Stimulated activated CD8-positive, alpha-beta memory T cell treated with anti-CD3 and anti-CD28 coated beads, Interleukin-7, amount 100 ng/mL, for 48 hours (primary cell): ENCODE measurements around the gene ZMYND8.

Experiments used
- DNase-seq, 2 donors: peaks; one replicate each; pipeline ENCODE4 v3.0.0-alpha.2; 2020; ENCODE audit warnings: low read depth in 1 of 2; ENCODE audit errors: extremely low read depth in 1 of 2

ZMYND8 gene

DNA sequence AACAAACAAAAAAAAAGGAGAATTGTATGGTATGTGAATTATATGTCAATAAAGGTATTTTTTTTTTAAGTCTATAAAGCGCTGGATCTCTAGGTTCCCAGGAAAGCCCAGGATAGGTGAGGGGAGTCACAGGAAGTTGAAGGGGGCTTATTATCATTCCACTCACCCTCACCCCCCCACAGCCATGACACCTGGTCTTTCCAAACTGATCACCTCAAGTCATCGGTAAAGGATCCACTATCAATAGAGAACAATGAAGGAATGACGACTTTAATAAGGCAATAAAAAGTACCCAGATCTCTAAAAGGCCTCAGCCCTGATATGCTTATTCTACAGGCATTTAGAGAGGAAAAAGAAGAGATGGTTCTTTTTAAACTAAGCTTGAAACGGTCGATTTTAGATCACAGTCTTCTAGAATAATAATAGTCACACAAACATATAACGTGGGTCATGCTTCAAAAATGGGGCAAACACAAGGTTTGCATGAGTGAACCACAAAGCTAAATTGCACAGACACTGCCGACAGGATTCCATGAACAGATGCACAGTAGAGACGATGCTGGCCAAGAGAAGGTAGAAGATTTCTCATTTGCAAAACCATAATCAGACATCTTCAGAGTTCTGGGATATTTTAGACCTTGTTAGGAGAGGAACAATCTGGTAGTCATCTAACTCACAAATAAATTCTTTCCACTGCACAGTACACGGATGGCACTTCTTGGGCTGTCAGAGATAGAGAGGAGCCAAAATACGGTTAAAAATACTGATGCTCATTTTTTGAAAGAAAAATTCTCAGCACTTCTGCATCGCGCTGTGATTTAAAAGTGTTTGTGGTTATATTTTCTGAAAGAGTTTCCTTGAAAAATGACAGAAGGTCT is 21.0 kb downstream of the ZMYND8 start:
- DNase-seq: no peak

DNA sequence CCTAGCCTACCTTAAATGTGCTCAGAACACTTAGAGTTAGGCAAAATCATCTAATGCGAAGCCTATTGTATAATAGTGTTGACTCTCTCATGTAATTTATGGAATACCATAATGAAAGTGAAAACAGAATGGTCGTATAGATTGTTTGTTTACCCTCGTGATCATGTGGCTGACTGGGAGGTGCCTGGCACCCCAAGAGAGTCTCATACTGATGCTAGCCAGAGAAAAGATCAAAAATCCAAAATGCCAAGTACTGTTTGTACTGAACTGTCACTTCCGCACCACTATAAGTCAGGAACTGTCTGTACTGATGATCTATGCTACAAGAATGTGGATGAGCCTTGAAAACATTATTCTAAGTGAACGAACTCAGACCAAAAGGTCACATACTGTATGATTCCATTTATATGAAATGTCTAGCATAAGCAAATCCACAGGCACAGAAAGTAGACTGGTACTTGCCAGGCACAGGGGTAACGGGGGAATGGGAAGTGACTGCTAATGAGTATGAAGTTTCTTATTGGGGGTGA is 22.4 kb downstream of the ZMYND8 start:
- no peak for DNase-seq

DNA sequence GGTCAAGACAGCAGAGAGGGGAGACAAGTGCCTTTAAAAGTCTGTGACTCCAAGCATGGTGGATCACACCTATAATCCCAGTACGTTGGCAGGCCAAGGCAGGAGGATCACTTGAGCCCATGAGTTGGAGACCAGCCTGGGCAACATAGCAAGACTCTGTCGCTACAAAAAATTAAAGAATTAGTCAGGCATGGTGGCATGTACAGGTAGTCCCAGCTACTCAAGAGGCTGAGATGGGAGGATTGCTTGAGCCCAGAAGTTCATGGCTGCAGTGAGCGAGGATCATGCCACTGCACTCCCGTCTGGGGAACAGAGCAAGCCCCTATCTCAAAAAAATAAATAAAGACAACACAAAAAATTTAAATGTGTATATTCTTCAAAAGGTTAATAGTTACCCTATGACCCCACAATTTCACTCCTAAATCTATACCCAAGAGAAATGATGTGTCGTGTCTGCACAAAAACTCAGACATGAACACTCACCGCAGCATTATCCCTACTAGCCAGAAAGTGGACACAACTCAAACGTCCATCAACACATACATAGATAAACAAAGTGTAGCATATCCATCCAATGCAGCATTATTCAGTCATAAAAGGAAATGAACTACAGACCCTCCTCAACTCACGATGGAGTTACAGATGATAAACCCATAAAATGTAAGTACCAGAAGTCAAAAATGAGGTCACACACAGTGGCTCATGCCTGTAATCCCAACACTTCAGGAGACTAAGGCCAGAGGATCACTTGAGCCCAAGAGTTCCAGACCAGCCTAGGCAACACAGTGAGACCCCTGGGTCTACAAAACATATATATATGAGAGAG is 23.9 kb downstream of the ZMYND8 start:
- no peak for DNase-seq

DNA sequence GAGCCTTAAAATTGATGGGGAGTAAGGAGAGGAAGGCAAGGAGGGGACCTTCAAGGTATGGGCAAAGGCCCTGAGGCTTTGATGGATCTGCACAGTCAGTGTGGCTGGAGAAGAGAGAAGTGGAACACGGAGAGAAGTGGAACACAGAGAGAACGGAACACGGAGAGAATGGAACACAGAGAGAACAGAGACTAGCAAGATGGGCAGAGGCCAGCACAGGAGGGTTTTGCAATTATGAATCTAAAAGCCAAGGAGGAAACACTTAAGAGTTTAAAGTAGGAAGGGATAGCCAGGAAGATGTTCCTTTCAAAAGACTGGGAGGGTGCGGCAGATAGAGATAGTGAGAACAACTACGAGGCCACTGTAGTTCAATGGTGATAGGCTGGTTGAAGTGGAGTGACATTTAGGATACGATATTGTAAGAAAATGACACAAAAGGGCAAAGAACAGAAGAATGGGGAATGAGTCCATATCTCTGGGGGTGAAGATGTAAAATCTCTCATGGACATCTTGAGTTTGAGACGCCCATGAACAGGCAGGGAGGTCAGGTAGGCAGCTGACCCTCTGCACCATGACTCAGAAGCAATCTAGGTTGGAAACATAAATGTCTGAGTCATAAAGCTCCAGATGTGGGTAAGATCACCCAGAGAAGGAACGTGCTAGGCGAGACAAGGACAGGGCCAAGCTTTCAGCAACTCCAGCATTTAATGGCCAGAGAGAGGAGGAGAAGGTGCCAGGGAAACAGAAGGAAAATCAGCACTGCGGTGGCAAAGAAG is 25.4 kb downstream of the ZMYND8 start:
- no peak for DNase-seq

DNA sequence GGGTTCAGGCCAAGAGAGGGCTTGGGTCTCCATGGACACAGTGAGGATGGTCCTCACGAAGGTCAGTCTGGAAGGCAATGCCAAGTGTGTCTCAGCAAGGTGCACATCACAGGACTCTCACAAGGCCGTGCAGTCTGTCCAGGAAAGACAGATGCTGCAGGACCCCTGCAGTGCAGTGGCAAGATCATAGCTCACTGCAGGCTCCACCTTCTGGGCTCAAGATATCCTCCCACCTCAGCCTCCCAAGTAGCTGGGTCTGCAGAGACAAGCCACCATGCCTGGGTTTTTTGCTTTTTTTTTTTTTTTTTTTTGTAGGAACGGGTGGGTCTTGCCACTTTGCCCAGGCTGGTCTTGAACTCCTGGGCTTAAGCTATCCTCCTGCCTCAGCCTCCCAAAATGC is 26.4 kb downstream of the ZMYND8 start:
- no peak for DNase-seq

DNA sequence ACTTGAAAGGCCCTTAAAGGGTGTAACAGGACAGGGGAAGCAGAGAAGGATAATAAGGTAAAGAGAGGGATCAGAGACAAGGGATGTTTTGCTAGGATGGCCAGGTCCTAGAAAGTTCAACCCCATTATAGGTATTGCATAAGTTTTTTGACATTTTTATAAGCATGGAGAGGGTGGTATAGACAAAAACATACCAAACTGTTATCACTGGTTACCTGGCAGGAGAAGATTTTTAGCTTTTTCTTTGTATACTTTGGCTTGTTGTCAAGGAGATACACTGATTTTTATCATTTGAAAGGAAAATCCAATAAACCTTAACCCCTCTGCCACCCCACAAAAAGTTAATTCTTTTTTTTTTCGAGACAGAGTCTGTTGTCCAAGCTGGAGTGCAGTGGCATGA is 28.4 kb downstream of the ZMYND8 start:
- no peak for DNase-seq

DNA sequence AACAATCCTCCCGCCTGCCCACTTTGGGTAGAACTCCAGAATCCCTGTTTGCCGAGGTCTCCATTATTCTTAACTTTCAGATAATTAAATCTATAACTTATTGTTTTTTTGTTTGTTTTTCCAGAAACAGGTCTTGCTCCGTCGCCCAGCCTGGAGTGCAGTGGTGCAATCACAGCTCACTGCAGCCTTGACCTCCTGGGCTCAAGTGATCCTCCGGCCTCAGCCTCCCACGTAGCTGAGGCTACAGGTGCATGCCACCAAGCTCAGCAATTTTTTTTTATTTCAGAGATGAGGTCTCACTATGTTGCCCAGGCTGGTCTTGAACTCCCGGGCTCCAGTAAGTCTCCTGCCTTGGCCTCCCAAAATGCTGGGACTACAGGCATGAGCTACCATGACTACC is 28.8 kb downstream of the ZMYND8 start:
- no peak for DNase-seq

DNA sequence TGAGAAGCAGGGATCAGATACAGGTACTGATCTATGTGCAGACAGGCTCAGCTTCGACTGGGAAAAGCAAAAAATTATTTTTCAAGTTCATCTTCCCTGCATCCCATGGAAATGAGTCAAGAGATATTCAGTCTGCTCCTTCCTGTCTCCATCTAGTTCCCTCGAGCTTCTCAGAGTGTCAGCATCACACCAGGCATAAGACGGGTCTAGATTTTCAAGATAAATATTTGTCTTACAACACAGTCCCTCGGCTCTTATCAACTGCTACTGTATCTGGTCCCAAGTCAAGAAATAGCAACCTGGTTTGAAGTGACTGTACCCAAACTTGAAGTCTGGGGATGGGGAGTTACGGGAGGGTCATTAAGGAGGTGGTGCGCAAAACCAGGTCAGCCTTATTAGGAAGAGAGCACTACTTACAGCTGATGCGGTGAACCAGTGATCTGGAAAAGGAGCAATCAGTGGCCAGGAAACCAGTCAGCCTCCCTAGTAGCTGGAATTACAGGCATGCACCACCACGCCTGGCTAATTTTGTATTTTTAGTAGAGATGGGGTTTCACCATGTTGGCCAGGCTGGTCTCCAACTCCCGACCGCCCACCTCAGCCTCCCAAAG is 29.7 kb downstream of the ZMYND8 start:
- no peak for DNase-seq

DNA sequence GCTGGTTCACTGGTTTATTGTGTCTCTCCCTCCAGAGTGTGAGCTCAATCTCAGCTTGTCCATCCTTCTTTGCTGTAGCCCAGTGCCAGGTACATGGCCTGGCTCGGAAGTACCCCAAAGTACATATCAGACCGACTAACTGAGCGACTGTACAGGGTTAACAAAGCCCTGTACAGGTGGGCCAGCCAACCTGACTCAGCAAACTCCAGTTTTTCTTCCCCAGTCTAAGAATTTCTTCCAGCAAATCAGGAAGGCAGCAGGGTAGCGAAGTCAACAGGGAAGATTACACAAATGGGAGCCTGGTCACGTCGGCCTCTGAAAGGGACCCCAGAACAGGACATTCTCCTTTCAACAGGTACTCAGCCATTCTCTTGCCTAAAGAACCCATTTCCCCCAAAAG is 31.3 kb downstream of the ZMYND8 start:
- no peak for DNase-seq

DNA sequence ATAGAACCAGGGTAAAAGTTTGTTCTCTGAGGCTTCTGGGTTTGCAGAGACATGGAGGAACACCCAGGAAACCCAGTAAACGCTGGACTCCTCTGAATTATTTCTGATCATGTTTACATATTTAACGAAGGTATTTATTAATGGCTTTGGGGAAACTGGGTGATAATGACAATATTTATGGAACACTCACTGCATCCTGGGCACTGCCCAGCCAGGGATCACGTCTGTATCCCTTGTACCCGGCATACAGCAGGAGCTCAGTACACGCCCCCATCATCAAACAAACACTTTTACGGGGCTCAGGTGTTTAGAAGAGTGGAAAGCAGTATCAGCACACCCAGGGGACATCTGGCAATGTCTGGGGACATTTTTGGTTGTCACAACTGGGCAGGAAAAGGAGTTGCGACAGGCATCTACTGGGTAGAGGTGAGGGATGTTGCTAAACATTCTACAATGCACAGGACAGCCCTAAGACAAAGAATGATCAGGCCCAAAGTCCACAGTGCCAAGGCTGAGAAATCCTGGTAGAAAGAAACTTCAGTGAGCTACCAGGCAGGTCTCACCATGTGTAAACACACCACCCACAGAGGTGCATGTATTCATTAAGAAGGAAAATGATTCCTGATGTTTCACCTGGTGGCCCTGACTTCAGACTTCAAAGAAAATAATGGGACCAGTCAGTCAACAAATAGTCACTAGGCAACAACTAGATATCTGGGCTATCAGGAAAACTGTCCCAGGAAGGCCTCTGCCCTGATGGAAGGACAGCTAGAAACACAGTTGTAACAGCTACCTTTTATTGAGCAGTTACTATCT is 35.3 kb downstream of the ZMYND8 start:
- DNase-seq: no peak

DNA sequence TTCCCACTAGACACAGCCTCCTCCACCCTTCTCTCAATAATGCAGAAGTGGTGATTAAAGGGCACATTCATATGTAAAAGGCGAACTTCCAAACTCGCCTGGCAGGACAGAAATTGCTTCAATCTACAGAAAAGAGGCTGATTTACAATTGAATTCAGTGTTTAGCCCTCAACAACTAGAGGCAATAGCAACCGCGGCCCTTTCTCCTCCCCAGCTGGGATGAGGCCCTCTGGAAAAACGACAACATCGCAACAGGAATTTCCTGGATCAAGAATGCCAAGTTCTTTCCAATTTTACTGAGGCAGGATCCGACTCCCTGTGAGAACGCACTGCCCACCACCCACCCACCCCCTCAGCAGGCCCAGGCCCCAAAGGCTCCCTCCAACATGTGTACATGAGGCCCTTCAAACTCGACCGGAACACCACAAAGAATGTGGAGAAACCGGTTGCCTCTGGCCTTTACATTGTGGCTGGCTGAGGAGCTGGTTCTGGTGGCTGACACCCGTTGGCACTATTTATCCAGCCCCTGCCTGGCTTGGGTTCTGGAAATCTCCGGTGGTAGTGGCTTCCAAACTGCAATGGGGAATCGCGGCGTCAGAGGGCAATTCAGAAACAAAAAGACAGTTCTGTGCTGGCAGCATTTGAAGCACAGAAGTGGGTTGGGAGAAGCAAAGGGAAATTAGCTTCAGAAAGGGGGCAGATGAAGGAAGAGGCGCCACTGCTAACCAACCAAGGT is 36.8 kb downstream of the ZMYND8 start:
- DNase-seq: no peak

DNA sequence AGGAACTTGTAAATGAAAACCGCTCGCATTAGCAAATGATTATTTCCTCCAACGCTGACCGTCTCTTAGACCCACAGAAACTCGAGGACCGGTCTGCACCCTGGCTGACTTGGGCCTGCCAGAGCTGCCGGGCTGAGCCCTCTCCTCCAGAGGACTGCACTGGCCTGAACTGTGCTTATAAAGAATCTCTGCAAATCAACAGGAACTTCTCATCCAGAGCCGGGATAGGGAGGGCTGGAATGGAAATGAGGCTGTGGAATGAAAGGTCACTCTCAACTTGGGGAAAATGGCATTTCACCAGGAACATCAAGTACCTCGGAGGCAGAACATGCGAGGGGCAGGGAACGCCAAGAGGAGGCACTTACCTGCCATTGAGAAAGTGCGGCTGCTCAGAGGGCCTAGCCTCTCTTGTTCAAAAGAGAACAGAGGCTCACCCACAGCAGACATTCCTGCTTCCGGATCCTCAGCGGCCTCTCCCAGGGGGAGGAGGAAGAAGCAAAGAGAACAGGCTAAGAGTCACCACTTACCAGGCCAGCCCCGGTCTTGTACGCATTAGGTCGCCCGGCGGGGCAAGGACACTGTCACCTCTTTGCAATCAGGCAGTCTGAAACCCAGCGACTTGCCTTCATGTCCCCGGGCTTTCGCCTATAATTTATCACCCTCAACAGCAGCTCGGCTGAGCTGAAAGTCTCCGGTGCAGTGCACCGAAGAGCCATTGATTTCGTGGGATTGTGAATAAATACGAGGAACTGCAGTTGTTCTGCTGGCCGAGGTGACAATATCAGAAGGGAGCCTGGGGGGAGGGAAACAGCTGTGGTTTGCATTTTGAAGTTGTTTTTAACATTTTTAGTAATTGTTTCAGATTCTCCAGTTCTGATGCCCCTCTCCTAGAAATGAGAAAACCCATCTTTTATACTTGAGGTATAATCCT is 37.6 kb downstream of the ZMYND8 start:
- DNase-seq: peak in 1 of 2 donors; percentile 13

DNA sequence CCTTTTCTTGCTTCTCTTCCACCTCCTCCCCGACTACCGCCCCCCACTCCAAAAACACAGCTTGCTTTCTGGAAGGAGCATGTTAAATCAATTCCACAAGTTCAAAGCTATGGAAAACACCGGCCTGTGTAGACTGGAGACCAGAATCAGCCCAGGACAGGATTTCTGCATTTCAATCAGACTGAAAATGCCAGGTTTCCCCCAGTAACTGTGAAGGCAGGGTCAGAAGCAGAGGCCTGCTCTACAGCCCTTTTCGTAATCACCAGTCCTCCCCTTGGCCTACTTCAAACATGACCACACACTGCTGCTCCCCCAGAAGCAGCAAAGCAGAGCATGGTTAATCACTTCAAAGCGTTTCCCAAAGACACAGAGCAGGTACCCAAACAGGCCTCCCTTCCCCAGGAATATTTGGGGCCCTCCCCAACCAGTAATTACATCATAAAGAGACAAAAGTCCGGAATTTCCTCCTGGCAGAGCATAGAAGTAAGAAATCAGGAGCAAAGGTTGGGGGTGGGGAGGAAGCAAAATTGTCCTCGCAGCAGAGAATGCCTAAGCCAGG is 38.4 kb downstream of the ZMYND8 start:
- DNase-seq: no peak

DNA sequence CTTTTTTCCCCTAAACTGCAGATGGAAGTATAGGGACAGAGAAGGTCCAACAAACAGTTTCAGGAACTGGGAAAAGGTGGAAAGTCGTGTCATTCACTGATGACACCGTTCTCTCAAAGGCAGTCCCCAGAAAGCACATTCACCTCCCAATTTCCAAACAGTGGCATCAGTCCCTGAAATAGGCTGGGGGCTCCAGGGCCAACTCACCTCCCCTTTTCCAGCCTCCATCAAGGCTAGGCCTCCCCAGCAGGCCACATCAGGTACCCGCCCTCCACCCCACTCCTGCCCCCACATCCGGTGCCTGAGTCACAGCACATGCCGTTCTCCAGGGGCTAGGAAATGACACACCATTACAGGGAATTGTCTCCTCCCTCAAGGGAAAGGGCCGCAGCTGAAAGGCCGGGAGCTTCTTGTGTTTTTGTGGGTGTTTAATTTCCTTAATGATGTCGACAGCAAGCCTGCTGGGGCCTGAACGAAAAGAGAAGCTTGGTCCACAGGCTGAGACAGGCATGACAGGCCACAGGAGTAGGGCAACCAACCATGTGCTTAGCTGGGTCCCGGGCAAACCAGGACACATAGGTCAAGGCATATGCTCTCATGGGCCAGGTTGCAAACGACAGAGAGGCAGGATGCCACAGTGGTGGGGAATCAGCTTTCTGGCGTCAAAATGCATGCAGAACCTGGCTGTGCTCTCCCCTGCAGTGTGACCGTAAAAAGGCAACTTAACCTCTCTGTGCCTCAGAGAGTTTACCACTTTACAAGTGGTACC is 39.2 kb downstream of the ZMYND8 start:
- DNase-seq: peak; percentile 28 to 58

DNA sequence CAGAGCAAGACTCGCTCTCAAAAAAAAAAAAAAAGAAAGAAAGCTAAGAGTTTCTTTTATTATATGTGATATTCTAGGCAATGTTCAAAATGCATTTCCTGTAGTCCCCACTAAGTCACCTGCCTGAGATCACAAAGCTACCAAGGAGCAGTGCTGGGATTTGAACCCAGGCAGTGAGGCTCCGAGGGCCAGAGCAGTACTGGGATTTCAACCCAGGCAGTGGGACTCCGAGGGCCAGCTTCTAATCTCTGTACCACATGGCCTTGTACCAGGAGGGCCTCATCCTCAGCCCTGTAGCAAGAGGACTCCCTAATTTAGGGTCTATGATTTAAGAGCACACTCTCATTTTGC is 39.7 kb downstream of the ZMYND8 start:
- DNase-seq: no peak

DNA sequence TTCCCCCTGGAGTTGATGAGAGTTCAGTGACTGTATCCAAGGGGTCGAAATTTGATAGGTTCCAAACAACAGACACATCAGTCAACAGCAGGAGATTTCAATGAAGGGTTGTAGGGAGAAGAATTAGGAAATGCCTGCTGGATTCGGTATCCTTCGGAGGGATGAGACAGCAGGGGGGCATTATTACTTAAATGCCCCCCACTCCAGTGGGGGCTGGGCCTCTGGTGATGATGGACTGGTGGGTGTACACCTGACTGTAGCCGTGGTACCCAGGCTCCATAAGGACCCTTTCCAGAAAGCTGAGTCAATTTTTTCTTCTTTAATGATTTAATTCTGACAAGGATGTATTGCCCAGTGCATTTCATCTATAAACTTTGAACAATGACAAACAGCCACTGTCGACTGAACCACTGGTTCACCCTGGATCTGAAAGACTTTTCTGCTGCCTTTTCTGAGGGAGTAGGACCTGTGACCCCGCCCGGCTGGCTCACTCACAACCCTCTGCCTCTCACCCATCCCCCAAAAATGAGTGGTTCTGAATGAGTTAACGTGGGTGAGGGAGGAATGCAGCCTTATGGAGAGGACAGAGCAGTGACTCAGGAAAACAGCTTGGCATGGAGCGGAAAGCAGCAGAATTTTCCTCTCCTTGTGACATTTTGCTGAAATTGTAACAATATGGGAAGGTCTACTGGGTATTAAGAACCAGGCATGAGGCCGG is 41.0 kb downstream of the ZMYND8 start:
- no peak for DNase-seq
